ENCODE results near the gene CDH23. TPM values are rescaled to one million over a fixed set of nuclear protein-coding genes. Genes with fewer than 3 reads are reported as not detected.

The CDH23 gene
- total RNA-seq, 6 donors from 2014 or later: 4.7 to 29.3 (median 10.4) TPM

- no peak overlapping the region for H3K4me3 ChIP-seq
- no peak for TF ChIP-seq POLR2A (IDR thresholded peaks at IDR 0.05)
- no peak for TF ChIP-seq CTCF (IDR thresholded peaks at IDR 0.05)
- TF ChIP-seq EP300 (IDR thresholded peaks at IDR 0.05): no peak
- no peak for TF ChIP-seq POLR2AphosphoS5 (IDR thresholded peaks at IDR 0.05)
- no peaks in the 10 kb centered on the region for H3K27me3 ChIP-seq
- H3K9me3 ChIP-seq: no peaks in the 10 kb centered on the region
- H3K27ac ChIP-seq: no peak overlapping the region
- H3K36me3 ChIP-seq: no peaks in the 10 kb centered on the region
- DNase-seq: no peak
- 62 to 88% methylated on average over 3 to 5 of the region's 5 CpGs for WGBS, 2 donors
- ATAC-seq (ENCODE audit: low FRiP score in 2 of 2): no peak
- H3K4me1 ChIP-seq: peaks cover 11 to 20% (median 15%) of the 10 kb centered on the region in 4 donors
These were observed 237.9 kb downstream of the CDH23 start for GRCh38 chr10:71634531-71635164.

GRCh38 chr10:71635251-71635866 lies 238.6 kb downstream of the CDH23 start:
- Histone ChIP-seq H3K4me1 (peaks cover 11 to 20% (median 15%) of the 10 kb centered on the region in 4 donors), H3K4me3 (no peak overlapping the region), H3K27me3 (no peaks in the 10 kb centered on the region), H3K36me3 (no peaks in the 10 kb centered on the region), H3K9me3 (no peaks in the 10 kb centered on the region), H3K27ac (peak overlapping the region in 2 of 4 donors; percentile 35 to 81)
- no peak for DNase-seq
- TF ChIP-seq POLR2AphosphoS5 (IDR thresholded peaks at IDR 0.05): no peak
- TF ChIP-seq CTCF (IDR thresholded peaks at IDR 0.05): no peak
- no peak for TF ChIP-seq POLR2A (IDR thresholded peaks at IDR 0.05)
- no peak for ATAC-seq (ENCODE audit: low FRiP score in 2 of 2)
- 55 to 67% methylated on average over 13 of the region's 13 CpGs for WGBS, 2 donors

GRCh38 chr10:71635867-71636266 lies 239.1 kb downstream of the CDH23 start:
- H3K27ac ChIP-seq: peak overlapping the region in 2 of 4 donors; percentile 81 to 83
- H3K27me3 ChIP-seq: no peaks in the 10 kb centered on the region
- H3K4me3 ChIP-seq: no peak overlapping the region
- no peaks in the 10 kb centered on the region for H3K9me3 ChIP-seq
- H3K36me3 ChIP-seq: no peaks in the 10 kb centered on the region
- no peak for ATAC-seq (ENCODE audit: low FRiP score in 2 of 2)
- DNase-seq: no peak
- 72 to 83% methylated on average over 5 of the region's 5 CpGs for WGBS, 2 donors
- H3K4me1 ChIP-seq: peaks cover 11 to 20% (median 15%) of the 10 kb centered on the region in 4 donors
- TF ChIP-seq POLR2AphosphoS5 (IDR thresholded peaks at IDR 0.05): no peak

GRCh38 chr10:71636588-71636987 lies 239.9 kb downstream of the CDH23 start:
- peak overlapping the region in 2 of 4 donors; percentile 81 to 83 for H3K27ac ChIP-seq
- TF ChIP-seq EP300 (IDR thresholded peaks at IDR 0.05): no peak
- no peak for TF ChIP-seq CTCF (IDR thresholded peaks at IDR 0.05)
- TF ChIP-seq POLR2A (IDR thresholded peaks at IDR 0.05): no peak
- TF ChIP-seq POLR2AphosphoS5 (IDR thresholded peaks at IDR 0.05): no peak
- 89 to 94% methylated on average over 5 of the region's 5 CpGs for WGBS, 2 donors
- peaks cover 11 to 20% (median 15%) of the 10 kb centered on the region in 4 donors for H3K4me1 ChIP-seq
- no peak for ATAC-seq (ENCODE audit: low FRiP score in 2 of 2)
- no peak overlapping the region for H3K4me3 ChIP-seq
- H3K9me3 ChIP-seq: no peaks in the 10 kb centered on the region
- no peak for DNase-seq
- H3K27me3 ChIP-seq: no peaks in the 10 kb centered on the region
- no peaks in the 10 kb centered on the region for H3K36me3 ChIP-seq

GRCh38 chr10:71637305-71637704 lies 240.6 kb downstream of the CDH23 start:
- TF ChIP-seq POLR2A (IDR thresholded peaks at IDR 0.05) (no peak), EP300 (IDR thresholded peaks at IDR 0.05) (no peak)
- DNase-seq: no peak
- H3K4me1 ChIP-seq: peaks cover 11 to 20% (median 15%) of the 10 kb centered on the region in 4 donors
- peak overlapping the region; percentile 42 to 83 (median 73) for H3K27ac ChIP-seq
- H3K9me3 ChIP-seq: no peaks in the 10 kb centered on the region
- 79 to 85% methylated on average over 2 of the region's 2 CpGs for WGBS, 2 donors
- no peak for ATAC-seq (ENCODE audit: low FRiP score in 2 of 2)
- H3K27me3 ChIP-seq: no peaks in the 10 kb centered on the region
- H3K4me3 ChIP-seq: no peak overlapping the region
- no peaks in the 10 kb centered on the region for H3K36me3 ChIP-seq

Data from upper lobe of left lung (tissue), 6 donors.